Testis (tissue), 2 donors: ENCODE measurements around the gene SPRED1.

Experiments
- CTCF ChIP-seq, 3 experiments: fragments of 450-650 bp in 2 of 3; fragments of 200-600 bp in 1 of 3; sonication (generic) in 1 of 3; IDR thresholded peaks; one replicate each; pipeline ENCODE4 v1.5.1; 2016 to 2019; ENCODE audit warnings: antibody characterized with exemption in 3 of 3, mild to moderate bottlenecking in 2 of 3, moderate library complexity in 1 of 3
- POLR2A ChIP-seq: fragments of 450-650 bp; IDR thresholded peaks from one replicate; pipeline ENCODE4 v1.6.1; 2017; ENCODE audit warnings: antibody characterized with exemption, mild to moderate bottlenecking, moderate library complexity

DNA sequence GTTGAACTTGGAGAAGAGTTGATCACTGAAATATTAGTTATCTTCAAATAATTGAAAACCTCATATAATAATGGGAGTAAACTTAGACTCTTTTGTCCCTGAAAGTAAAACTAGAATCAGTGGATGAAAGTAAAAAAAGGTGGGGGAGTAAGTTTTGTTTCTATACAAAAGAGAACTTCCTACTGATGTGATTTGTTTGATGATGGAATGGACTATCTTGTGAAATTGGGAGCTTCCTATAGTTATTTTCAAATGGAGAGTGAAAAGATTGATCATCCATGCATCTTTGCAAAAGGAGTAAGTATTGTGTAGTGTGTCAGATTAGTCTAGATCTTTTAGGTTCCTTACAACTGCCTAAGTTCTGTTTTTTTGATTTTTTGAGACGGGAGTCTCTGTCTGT, 28.4 kb downstream of the SPRED1 start:
- no peak for TF ChIP-seq CTCF (IDR thresholded peaks at IDR 0.05)
- TF ChIP-seq POLR2A: no peak
